ENCODE data around the gene NAXE. TPM values are rescaled to one million over a fixed set of nuclear protein-coding genes. Genes with fewer than 3 reads are reported as not detected.
A peak's percentile ranks its signal among the peaks of the same experiment; 100 is the strongest.

The NAXE gene
- total RNA-seq, 1 experiment from 2014 or later: 96.6 TPM

DNA sequence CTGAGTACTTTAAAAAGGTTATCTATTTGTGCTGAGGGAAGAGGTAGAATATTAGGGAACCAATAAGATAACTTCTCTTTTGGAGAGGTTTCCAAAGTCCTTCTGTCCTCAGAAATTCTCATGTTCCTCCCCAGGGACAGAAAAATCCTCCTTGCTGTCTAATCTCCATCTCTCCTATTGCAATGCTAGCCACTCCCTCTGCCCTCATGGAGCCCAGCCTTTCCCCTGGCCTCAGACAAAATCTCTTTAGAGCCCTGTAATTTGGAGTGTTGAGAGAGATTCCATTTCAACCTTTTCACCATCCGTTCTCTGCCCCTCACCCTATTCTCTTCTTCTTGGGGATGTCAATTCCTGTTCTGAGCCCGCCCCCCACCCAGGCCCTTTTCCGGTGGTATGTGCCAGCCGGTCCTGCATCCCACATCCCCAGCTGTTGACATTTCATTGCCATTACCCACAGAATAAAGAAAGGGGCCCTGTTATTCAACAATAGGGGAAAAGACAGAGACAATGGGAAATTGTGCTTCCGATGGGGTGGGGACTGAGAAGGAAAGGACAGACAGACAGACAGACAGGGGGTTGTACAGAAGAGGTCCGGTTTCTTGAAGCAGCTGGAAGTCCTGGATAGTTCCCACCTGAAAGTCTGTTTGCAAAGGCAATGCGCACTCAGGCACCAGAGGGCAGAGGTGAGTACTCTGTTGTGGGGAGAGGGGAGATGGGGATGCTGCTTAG lies 27.4 kb downstream of the NAXE start, which contains the start of gene HAPLN2:
HAPLN2 (plus strand) TSS at position 563 of the 729 bp plus-strand sequence. CDS start 4,076 bp downstream, outside the sequence.
- H3K23me2 ChIP-seq (ENCODE audit: insufficient read length, low read depth, low read length, poor library complexity, severe bottlenecking): peaks cover 4% of the 10 kb centered on the region
- H2BK20ac ChIP-seq (ENCODE audit: low read depth, low read length, poor library complexity, severe bottlenecking): no peak within 1 kb of the TSS
- peak within 1 kb of the TSS; percentile 35 for H3K4me2 ChIP-seq (ENCODE audit: insufficient read depth, insufficient read length, low read length)
- Mint-ChIP-seq H3K9me3 (no peaks in the 10 kb centered on the region; a peak in 2 of 5 replicates), H3K36me3 (ENCODE audit: insufficient read depth in 1 of 3, low read depth in 3 of 3) (no peaks in the 10 kb centered on the region), H3K4me3 (peak within 1 kb of the TSS in 1 of 2 experiments; percentile 58; a peak in 3 of 5 replicates), H3K4me1 (peaks cover 8 to 10% of the 10 kb centered on the region in 2 experiments), H3K27me3 (ENCODE audit: low read depth) (peaks cover 62% of the 10 kb centered on the region), H3K27ac (no peak within 1 kb of the TSS)
- H2AK5ac ChIP-seq (ENCODE audit: insufficient read length, low read length): no peak within 1 kb of the TSS
- H3K79me2 ChIP-seq (ENCODE audit: insufficient read depth, low read length): no peaks in the 10 kb centered on the region
- H3T11ph ChIP-seq (ENCODE audit: low read length): no peak within 1 kb of the TSS
- no peak within 1 kb of the TSS for H3K18ac ChIP-seq (ENCODE audit: insufficient read length, low read depth, low read length)
- peak; percentile 80 for DNase-seq
- no peaks in the 10 kb centered on the region; the same call in 1 of the 2 replicates for H3K4me1 ChIP-seq (ENCODE audit: insufficient read depth, low read length)
- no peak within 1 kb of the TSS for H4K91ac ChIP-seq (ENCODE audit: insufficient read length, low read depth, low read length)
- no peak within 1 kb of the TSS for H3K23ac ChIP-seq (ENCODE audit: insufficient read length, low read depth, low read length)
- H2BK12ac ChIP-seq (ENCODE audit: insufficient read length, low read depth, low read length): no peak within 1 kb of the TSS
- H4K5ac ChIP-seq (ENCODE audit: insufficient read length, low read depth, low read length): no peak within 1 kb of the TSS
- no peak within 1 kb of the TSS for H2BK5ac ChIP-seq (ENCODE audit: insufficient read length, low read length)
- no peak within 1 kb of the TSS for H3K4ac ChIP-seq (ENCODE audit: low read depth, low read length)
- H2AFZ ChIP-seq (ENCODE audit: low read length): no peak within 1 kb of the TSS
- H2BK120ac ChIP-seq (ENCODE audit: low read depth, low read length, poor library complexity, severe bottlenecking): no peak within 1 kb of the TSS
- no CpG with 5 or more reads among the region's 7 CpGs for WGBS (ENCODE audit: extremely low coverage, insufficient read length, low lambda C conversion rate)
- no peaks in the 10 kb centered on the region for H3K9me3 ChIP-seq (ENCODE audit: control insufficient read depth, low read depth, low read length)
- H3K79me1 ChIP-seq (ENCODE audit: insufficient read depth, low read depth, low read length, poor library complexity, severe bottlenecking): no peaks in the 10 kb centered on the region
- TF ChIP-seq, protein P1, sequence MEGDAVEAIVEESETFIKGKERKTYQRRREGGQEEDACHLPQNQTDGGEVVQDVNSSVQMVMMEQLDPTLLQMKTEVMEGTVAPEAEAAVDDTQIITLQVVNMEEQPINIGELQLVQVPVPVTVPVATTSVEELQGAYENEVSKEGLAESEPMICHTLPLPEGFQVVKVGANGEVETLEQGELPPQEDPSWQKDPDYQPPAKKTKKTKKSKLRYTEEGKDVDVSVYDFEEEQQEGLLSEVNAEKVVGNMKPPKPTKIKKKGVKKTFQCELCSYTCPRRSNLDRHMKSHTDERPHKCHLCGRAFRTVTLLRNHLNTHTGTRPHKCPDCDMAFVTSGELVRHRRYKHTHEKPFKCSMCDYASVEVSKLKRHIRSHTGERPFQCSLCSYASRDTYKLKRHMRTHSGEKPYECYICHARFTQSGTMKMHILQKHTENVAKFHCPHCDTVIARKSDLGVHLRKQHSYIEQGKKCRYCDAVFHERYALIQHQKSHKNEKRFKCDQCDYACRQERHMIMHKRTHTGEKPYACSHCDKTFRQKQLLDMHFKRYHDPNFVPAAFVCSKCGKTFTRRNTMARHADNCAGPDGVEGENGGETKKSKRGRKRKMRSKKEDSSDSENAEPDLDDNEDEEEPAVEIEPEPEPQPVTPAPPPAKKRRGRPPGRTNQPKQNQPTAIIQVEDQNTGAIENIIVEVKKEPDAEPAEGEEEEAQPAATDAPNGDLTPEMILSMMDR (conservative IDR thresholded peaks at IDR 0.05): peak; percentile 74
- H4K8ac ChIP-seq (replicated peaks; ENCODE audit: insufficient read length, low read depth, low read length): no peak within 1 kb of the TSS
- H3K14ac ChIP-seq (ENCODE audit: insufficient read depth, low read length): no peak within 1 kb of the TSS
- H4K20me1 ChIP-seq (ENCODE audit: control insufficient read depth, insufficient read depth, insufficient read length): no peaks in the 10 kb centered on the region
- no peak within 1 kb of the TSS for H3K56ac ChIP-seq (ENCODE audit: insufficient read length, low read depth, low read length)
- H3K9ac ChIP-seq (ENCODE audit: extremely low read depth, insufficient read length, low read length): no peak within 1 kb of the TSS
- peaks cover 17% of the 10 kb centered on the region for H3K27me3 ChIP-seq (ENCODE audit: insufficient read depth, low read length)
- H3K27ac ChIP-seq (ENCODE audit: insufficient read length, low read depth, low read length): no peak within 1 kb of the TSS
- H2BK15ac ChIP-seq (ENCODE audit: low read depth, low read length): no peak within 1 kb of the TSS

Data from H9 (cell line).